HepG2 (cell line): Measurements from ENCODE around the gene KRT6C. TPM values are rescaled to one million over a fixed set of nuclear protein-coding genes. Genes with fewer than 3 reads are reported as not detected.

Experiments used
- ATAC-seq: fragments of 200-7000 bp; cut with Tn5 transposase; 3 replicates; pipeline ENCODE4 v1.9.1; 2020; ENCODE audit warnings: mild to moderate bottlenecking, moderate library complexity
- BruUV-seq: library from RNA; stranded (reverse); fragments of 400-500 nt; replicated peaks from 2 replicates; lab custom pipeline; 2021; lab: Mats Ljungman, UMichigan
- CTCF ChIA-PET: fragments of 300-600 bp; formaldehyde crosslinking; extraction: SDS; loops from one replicate; lab custom pipeline; 2021; ENCODE audit warnings: low total read pairs, inconsistent platforms, low intra/inter-chr PET ratio; lab: Yijun Ruan, JAX
- POLR2A ChIA-PET: fragments of 350-600 bp; sonication (Branson Sonifier 250); formaldehyde crosslinking; loops from one replicate; lab custom pipeline; 2020; ENCODE audit warnings: antibody characterized with exemption, inconsistent platforms; lab: Yijun Ruan, JAX
- DNase-seq: peaks from one replicate; pipeline ENCODE4 v3.0.0-alpha.2; 2015; ENCODE audit warnings: low spot score
- FAIRE-seq: peaks from 3 replicates; lab custom pipeline; 2011; peaks lifted over from hg19 to GRCh38; lab: Jason Lieb, UNC
- H2AFZ ChIP-seq: one replicate; pipeline ENCODE4 v1.6.1; 2011; ENCODE audit warnings: low read length, inconsistent platforms
- H3K27ac ChIP-seq: fragments of 300-600 bp; 3 replicates; pipeline ENCODE4 v1.8.0; 2011; ENCODE audit warnings: mixed run types, mild to moderate bottlenecking, mixed read lengths, low read length, inconsistent platforms; ENCODE audit not compliant: insufficient read depth; ENCODE audit errors: extremely low read length
- H3K27me3 ChIP-seq, 2 experiments: fragments of 200-600 bp in 1 of 2; 2 replicates in 1 of 2; 3 replicates in 1 of 2; pipeline versions ENCODE4 v1.6.0 to v1.8.0; 2011; ENCODE audit warnings: low read length in 2 of 2, mild to moderate bottlenecking in 2 of 2, moderate library complexity in 2 of 2, inconsistent platforms in 1 of 2; ENCODE audit not compliant: insufficient read depth in 2 of 2, control insufficient read depth in 1 of 2
- H3K36me3 ChIP-seq, 2 experiments: fragments of 200-600 bp in 1 of 2; replicated peaks in 1 of 2; 2 replicates in 1 of 2; 3 replicates in 1 of 2; pipeline versions ENCODE4 v1.5.1 to v1.8.0; 2011; ENCODE audit warnings: low read length in 2 of 2, inconsistent platforms in 1 of 2; ENCODE audit not compliant: insufficient read depth in 2 of 2, control insufficient read depth in 1 of 2
- H3K4me1 ChIP-seq: 2 replicates; pipeline ENCODE4 v1.5.1; 2012; ENCODE audit warnings: low read length, inconsistent platforms; ENCODE audit not compliant: insufficient read depth
- H3K4me2 ChIP-seq: 2 replicates; pipeline ENCODE4 v1.6.0; 2011; ENCODE audit warnings: low read depth, low read length, inconsistent platforms
- H3K4me3 ChIP-seq, 3 experiments: fragments of 200-600 bp in 1 of 3; sonication (generic), shearing (Covaris generic) in 1 of 3; replicated peaks in 1 of 3; 2 replicates each; pipeline ENCODE4 v1.5.1; 2011 to 2016; ENCODE audit warnings: low read length in 3 of 3, inconsistent platforms in 2 of 3, low read depth in 2 of 3, mild to moderate bottlenecking in 2 of 3, control low read depth in 1 of 3, mixed read lengths in 1 of 3; ENCODE audit not compliant: insufficient read depth in 1 of 3
- H3K79me2 ChIP-seq: one replicate; pipeline ENCODE4 v1.6.1; 2011; ENCODE audit warnings: low read length, inconsistent platforms; ENCODE audit not compliant: insufficient read depth
- H3K9ac ChIP-seq: 2 replicates; pipeline ENCODE4 v1.6.0; 2011; ENCODE audit warnings: mild to moderate bottlenecking, low read depth, low read length, inconsistent platforms; ENCODE audit not compliant: insufficient read depth
- H3K9me3 ChIP-seq: 2 replicates; pipeline ENCODE4 v1.5.1; 2012; ENCODE audit warnings: mild to moderate bottlenecking, low read length
- H4K20me1 ChIP-seq: 2 replicates; pipeline ENCODE4 v1.6.0; 2011; ENCODE audit warnings: inconsistent platforms, mild to moderate bottlenecking, low read length, moderate library complexity; ENCODE audit not compliant: insufficient read depth
- ARID2 ChIP-seq: sonication (generic); formaldehyde crosslinking; IDR thresholded peaks from 2 replicates; pipeline ENCODE4 v1.8.1; 2022; ENCODE audit warnings: mild to moderate bottlenecking, missing genetic modification reagents, borderline replicate concordance
- ARNTL ChIP-seq: sonication (generic); formaldehyde crosslinking; IDR thresholded peaks from 2 replicates; pipeline ENCODE4 v1.4.0; 2020; ENCODE audit warnings: mild to moderate bottlenecking, missing genetic modification reagents
- FOXJ3 ChIP-seq: sonication (generic); formaldehyde crosslinking; IDR thresholded peaks from 2 replicates; pipeline ENCODE4 v1.4.0; 2020; ENCODE audit warnings: missing genetic modification reagents, mild to moderate bottlenecking, borderline replicate concordance
- MAFG ChIP-seq: sonication (generic); formaldehyde crosslinking; IDR thresholded peaks from 2 replicates; pipeline ENCODE4 v1.5.1; 2020; ENCODE audit warnings: mild to moderate bottlenecking, missing genetic modification reagents
- MATR3 ChIP-seq: sonication (generic); formaldehyde crosslinking; IDR thresholded peaks from 2 replicates; pipeline ENCODE4 v1.4.0; 2020; ENCODE audit warnings: missing genetic modification reagents
- NPAS2 ChIP-seq: sonication (generic); formaldehyde crosslinking; IDR thresholded peaks from 2 replicates; pipeline ENCODE4 v1.8.0; 2022; ENCODE audit warnings: mild to moderate bottlenecking, missing genetic modification reagents, borderline replicate concordance
- SIX1 ChIP-seq: sonication (generic); formaldehyde crosslinking; IDR thresholded peaks from 2 replicates; pipeline ENCODE4 v1.4.0; 2020; ENCODE audit warnings: missing genetic modification reagents, borderline replicate concordance
- TSC22D2 ChIP-seq: sonication (generic); formaldehyde crosslinking; IDR thresholded peaks from 2 replicates; pipeline ENCODE4 v1.5.1; 2020; ENCODE audit warnings: missing genetic modification reagents, mild to moderate bottlenecking, borderline replicate concordance
- ZNF10 ChIP-seq: sonication (generic); formaldehyde crosslinking; IDR thresholded peaks from 2 replicates; pipeline ENCODE4 v1.4.0; 2020; ENCODE audit warnings: mild to moderate bottlenecking, low read depth, missing genetic modification reagents, borderline replicate concordance
- ZNF34 ChIP-seq: sonication (generic); formaldehyde crosslinking; IDR thresholded peaks from 2 replicates; pipeline ENCODE4 v1.4.0; 2020; ENCODE audit warnings: mild to moderate bottlenecking, missing genetic modification reagents, borderline replicate concordance
- WGBS: methylation state at CpG from one replicate; pipeline ENCODE4 v1.1.6; 2017; ENCODE audit warnings: low lambda C conversion rate; 5-methylcytosine and 5-hydroxymethylcytosine counted together
- in situ Hi-C: cut with HindIII; loops from 2 replicates; pipeline ENCODE4 v1.10.0; 2017; ENCODE audit warnings: low pct_unique_long_range_greater_than_20kb; ENCODE audit not compliant: extremely low pct_ligation_motif_present
- intact Hi-C: fragments of 100-400 bp; cut with micrococcal nuclease; formaldehyde crosslinking; loops from one replicate; pipeline ENCODE4 v1.10.0; 2022; ENCODE audit not compliant: unreplicated experiment
- polyA plus RNA-seq, 8 experiments: library from polyadenylated mRNA; depleted of rRNA in 3 of 8; stranded (reverse) in 7 of 8; unstranded in 1 of 8; fragments of >200 nt; fragmentation: Illumina TruSeq in 4 of 8; extraction: Trizol in 4 of 8; gene quantifications; 2 replicates each; pipeline versions ENCODE4 v1.2.1 to v1.2.3, GENCODE V29; 2011 to 2016; ENCODE audit warnings: low read depth in 4 of 8, missing spikeins in 1 of 8, mixed read lengths in 1 of 8; ENCODE audit not compliant: insufficient read depth in 1 of 8
- total RNA-seq, 5 experiments: library from RNA; depleted of rRNA; stranded (reverse); fragments of >200 nt; fragmentation: Illumina TruSeq; extraction: Trizol; gene quantifications; 2 replicates each; pipeline ENCODE4 v1.2.3, GENCODE V29; 2016; ENCODE audit warnings: low read depth in 1 of 5
- TF ChIP-seq, protein P1 (sequence below): sonication (generic); formaldehyde crosslinking; IDR thresholded peaks from 2 replicates; pipeline ENCODE4 v1.4.0; 2020; ENCODE audit warnings: missing genetic modification reagents
- TF ChIP-seq, protein P2 (sequence below): sonication (generic); formaldehyde crosslinking; IDR thresholded peaks from 2 replicates; pipeline ENCODE4 v1.4.0; 2020; ENCODE audit warnings: missing genetic modification reagents, mild to moderate bottlenecking, borderline replicate concordance
- TF ChIP-seq, protein P3 (sequence below): sonication (generic); formaldehyde crosslinking; conservative IDR thresholded peaks from 2 replicates; pipeline ENCODE4 v1.4.0; 2020; ENCODE audit warnings: missing genetic modification reagents
- TF ChIP-seq, protein P4 (sequence below): sonication (generic); formaldehyde crosslinking; IDR thresholded peaks from 2 replicates; pipeline ENCODE4 v1.4.0; 2020; ENCODE audit warnings: mild to moderate bottlenecking, missing genetic modification reagents

KRT6C gene
- total and polyA plus RNA-seq, 2 of the 13 experiments (the other 11 are each of a cell fraction or from before 2014, with no cell fraction given), result 0.03 TPM; not detected in 1

DNA sequence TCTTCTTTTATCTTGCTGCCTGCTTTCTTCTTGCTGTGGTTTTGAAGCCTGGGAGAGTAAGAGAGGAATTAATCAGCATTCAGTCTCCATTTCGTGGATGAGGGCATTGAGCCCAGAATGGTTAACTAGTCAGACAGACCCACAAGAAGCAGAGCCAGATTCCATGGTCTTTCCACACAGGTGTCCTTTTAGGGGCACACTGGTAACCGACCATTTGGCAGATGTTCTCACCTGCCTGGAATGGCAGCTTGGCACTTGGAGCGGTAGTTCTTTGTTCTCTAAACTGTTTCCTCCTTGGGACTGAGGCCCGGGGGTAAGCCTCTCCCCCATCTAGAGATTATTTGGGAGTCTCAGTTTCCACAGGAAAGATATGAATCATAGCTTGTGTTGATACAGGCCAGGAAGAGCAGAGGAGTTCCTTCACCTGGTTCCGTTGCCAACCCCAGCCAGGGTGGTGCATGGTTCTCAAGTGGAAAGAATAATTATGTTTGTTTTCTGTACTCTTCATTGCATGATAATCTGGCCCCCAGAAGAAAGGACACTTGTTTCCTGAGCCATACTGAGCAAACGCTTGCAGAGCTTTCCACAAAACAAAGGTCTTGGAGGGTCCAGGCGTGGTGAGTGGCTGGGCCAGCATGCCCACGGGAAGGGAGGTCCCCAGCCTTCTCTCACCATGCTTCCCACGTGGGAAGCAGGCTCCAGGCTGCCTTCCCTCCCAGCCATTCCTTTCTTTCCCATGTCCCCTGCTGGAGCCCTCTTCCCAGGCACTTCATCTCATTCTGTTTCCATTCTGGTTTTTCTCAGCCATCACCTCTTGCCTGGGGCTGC is 37.4 kb downstream of the KRT6C start:
- no peak for FAIRE-seq
- Histone ChIP-seq H3K4me1 (peaks cover 6% of the 10 kb centered on the region), H3K9ac (no peak overlapping the region), H3K27ac (no peak overlapping the region), H3K9me3 (no peaks in the 10 kb centered on the region), H3K4me3 (no peak overlapping the region), H3K36me3 (no peaks in the 10 kb centered on the region), H4K20me1 (no peaks in the 10 kb centered on the region), H3K27me3 (peaks cover 3 to 7% of the 10 kb centered on the region in 2 experiments; a peak in 3 of 5 replicates), H2AFZ (no peak overlapping the region), H3K79me2 (no peaks in the 10 kb centered on the region), H3K4me2 (no peak overlapping the region)
- BruUV-seq, result no TSS peak
- CTCF ChIA-PET, result no interaction called here
- POLR2A ChIA-PET, result no interaction called here
- ATAC-seq, result no peak
- WGBS, result 10% methylated on average over 9 of the region's 9 CpGs
- intact Hi-C loops, result no loop called here
- in situ Hi-C loops, result no loop called here
- DNase-seq, result no peak
- no peak for TF ChIP-seq ARNTL (CRISPR knock-in tag)
- TF ChIP-seq ZNF10 (CRISPR knock-in tag), result no peak
- no peak for TF ChIP-seq ARID2 (CRISPR knock-in tag)
- TF ChIP-seq SIX1 (CRISPR knock-in tag), result no peak
- TF ChIP-seq TSC22D2 (CRISPR knock-in tag), result no peak
- TF ChIP-seq, protein P1, sequence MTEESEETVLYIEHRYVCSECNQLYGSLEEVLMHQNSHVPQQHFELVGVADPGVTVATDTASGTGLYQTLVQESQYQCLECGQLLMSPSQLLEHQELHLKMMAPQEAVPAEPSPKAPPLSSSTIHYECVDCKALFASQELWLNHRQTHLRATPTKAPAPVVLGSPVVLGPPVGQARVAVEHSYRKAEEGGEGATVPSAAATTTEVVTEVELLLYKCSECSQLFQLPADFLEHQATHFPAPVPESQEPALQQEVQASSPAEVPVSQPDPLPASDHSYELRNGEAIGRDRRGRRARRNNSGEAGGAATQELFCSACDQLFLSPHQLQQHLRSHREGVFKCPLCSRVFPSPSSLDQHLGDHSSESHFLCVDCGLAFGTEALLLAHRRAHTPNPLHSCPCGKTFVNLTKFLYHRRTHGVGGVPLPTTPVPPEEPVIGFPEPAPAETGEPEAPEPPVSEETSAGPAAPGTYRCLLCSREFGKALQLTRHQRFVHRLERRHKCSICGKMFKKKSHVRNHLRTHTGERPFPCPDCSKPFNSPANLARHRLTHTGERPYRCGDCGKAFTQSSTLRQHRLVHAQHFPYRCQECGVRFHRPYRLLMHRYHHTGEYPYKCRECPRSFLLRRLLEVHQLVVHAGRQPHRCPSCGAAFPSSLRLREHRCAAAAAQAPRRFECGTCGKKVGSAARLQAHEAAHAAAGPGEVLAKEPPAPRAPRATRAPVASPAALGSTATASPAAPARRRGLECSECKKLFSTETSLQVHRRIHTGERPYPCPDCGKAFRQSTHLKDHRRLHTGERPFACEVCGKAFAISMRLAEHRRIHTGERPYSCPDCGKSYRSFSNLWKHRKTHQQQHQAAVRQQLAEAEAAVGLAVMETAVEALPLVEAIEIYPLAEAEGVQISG (CRISPR knock-in tag), result no peak
- TF ChIP-seq, protein P2, sequence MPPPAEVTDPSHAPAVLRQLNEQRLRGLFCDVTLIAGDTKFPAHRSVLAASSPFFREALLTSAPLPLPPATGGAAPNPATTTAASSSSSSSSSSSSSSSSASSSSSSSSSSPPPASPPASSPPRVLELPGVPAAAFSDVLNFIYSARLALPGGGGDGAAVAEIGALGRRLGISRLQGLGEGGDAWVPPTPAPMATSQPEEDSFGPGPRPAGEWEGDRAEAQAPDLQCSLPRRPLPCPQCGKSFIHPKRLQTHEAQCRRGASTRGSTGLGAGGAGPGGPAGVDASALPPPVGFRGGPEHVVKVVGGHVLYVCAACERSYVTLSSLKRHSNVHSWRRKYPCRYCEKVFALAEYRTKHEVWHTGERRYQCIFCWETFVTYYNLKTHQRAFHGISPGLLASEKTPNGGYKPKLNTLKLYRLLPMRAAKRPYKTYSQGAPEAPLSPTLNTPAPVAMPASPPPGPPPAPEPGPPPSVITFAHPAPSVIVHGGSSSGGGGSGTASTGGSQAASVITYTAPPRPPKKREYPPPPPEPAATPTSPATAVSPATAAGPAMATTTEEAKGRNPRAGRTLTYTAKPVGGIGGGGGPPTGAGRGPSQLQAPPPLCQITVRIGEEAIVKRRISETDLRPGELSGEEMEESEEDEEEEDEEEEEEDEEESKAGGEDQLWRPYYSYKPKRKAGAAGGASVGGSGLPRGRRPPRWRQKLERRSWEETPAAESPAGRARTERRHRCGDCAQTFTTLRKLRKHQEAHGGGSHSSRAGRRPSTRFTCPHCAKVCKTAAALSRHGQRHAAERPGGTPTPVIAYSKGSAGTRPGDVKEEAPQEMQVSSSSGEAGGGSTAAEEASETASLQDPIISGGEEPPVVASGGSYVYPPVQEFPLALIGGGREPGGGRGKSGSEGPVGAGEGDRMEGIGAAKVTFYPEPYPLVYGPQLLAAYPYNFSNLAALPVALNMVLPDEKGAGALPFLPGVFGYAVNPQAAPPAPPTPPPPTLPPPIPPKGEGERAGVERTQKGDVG, result no peak
- no peak for TF ChIP-seq MATR3 (CRISPR knock-in tag)
- no peak for TF ChIP-seq MAFG (CRISPR knock-in tag)
- TF ChIP-seq FOXJ3, result no peak
- no peak for TF ChIP-seq ZNF34 (CRISPR knock-in tag)
- TF ChIP-seq NPAS2 (CRISPR knock-in tag), result no peak
- TF ChIP-seq, protein P3, sequence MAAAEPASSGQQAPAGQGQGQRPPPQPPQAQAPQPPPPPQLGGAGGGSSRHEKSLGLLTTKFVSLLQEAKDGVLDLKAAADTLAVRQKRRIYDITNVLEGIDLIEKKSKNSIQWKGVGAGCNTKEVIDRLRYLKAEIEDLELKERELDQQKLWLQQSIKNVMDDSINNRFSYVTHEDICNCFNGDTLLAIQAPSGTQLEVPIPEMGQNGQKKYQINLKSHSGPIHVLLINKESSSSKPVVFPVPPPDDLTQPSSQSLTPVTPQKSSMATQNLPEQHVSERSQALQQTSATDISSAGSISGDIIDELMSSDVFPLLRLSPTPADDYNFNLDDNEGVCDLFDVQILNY (CRISPR knock-in tag), result no peak
- TF ChIP-seq, protein P4, sequence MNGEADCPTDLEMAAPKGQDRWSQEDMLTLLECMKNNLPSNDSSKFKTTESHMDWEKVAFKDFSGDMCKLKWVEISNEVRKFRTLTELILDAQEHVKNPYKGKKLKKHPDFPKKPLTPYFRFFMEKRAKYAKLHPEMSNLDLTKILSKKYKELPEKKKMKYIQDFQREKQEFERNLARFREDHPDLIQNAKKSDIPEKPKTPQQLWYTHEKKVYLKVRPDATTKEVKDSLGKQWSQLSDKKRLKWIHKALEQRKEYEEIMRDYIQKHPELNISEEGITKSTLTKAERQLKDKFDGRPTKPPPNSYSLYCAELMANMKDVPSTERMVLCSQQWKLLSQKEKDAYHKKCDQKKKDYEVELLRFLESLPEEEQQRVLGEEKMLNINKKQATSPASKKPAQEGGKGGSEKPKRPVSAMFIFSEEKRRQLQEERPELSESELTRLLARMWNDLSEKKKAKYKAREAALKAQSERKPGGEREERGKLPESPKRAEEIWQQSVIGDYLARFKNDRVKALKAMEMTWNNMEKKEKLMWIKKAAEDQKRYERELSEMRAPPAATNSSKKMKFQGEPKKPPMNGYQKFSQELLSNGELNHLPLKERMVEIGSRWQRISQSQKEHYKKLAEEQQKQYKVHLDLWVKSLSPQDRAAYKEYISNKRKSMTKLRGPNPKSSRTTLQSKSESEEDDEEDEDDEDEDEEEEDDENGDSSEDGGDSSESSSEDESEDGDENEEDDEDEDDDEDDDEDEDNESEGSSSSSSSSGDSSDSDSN (CRISPR knock-in tag), result no peak
